ENCODE data around the gene JHY.
A peak's percentile ranks its signal among the peaks of the same experiment; 100 is the strongest.

The JHY gene

DNA sequence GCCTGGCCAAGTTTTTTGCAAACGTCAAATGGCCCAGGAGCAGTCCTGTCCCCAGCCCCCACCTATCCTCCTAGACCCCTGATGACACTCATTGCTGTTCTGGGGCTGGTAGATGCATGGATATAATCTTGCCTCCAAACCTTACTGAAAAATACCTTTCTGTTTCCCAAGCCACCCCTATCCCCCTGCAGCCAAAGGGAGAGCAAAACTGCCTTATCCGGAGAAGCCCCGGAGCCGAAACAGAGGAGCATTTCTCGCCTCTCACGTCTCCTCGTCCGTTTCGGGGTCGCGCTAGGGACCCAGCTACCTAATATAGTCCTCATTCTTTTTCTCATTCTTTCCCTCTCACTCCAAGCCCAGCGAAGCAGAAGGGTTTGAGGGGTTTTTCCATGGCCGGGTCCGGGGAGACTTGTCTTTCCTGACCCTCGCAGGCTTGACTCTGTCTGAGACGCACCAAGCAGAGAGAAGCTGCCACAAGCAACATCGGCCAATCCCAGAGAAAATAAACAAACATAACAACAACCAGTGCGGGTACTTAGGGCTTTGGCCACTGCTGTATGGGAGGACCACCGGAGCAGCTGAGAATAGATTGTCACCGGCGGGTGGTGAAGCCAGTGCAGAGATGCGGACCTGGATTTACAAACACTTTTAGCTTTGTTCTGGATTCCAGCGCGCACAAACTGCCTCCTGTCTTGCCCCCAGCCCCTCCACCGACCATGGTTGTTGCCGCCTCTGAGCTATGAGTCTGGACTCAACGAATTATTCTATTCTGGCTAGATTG lies 97.4 kb downstream of the JHY start:
- ATAC-seq (ENCODE audit: insufficient read depth, low read depth) (no peak), DNase-seq (no peak)
- TF ChIP-seq EZH2 (IDR thresholded peaks at IDR 0.05; ENCODE audit: borderline replicate concordance, low read depth, low read length, severe bottlenecking) (no peak), CTCF (IDR thresholded peaks at IDR 0.05; ENCODE audit: borderline replicate concordance, extremely low read depth, low read length, poor library complexity, severe bottlenecking) (no peak)
- peaks cover 16% of the 10 kb centered on the region for H4K20me1 ChIP-seq (ENCODE audit: insufficient read depth, low read length)
- H3K9me3 ChIP-seq (ENCODE audit: insufficient read depth, low read length, severe bottlenecking) = no peaks in the 10 kb centered on the region
- no peak overlapping the region for H3K9ac ChIP-seq (ENCODE audit: low read depth, low read length)
- no peak overlapping the region for H3K4me3 ChIP-seq (ENCODE audit: low read depth in 1 of 2, low read length in 2 of 2)
- no peak overlapping the region for H3K4me2 ChIP-seq (ENCODE audit: insufficient read depth, low read length)
- no peak overlapping the region for H3K27ac ChIP-seq (ENCODE audit: low read length)
- no peak overlapping the region for H2AFZ ChIP-seq (ENCODE audit: low read depth, low read length)
- H3K27me3 ChIP-seq (ENCODE audit: insufficient read depth, low read length, poor library complexity) = peaks cover 13% of the 10 kb centered on the region
- H3K79me2 ChIP-seq (ENCODE audit: insufficient read depth, low read length) = no peaks in the 10 kb centered on the region
- H3K4me1 ChIP-seq (ENCODE audit: insufficient read depth, low read length) = no peaks in the 10 kb centered on the region
- no peaks in the 10 kb centered on the region for H3K36me3 ChIP-seq (ENCODE audit: insufficient read depth, low read length)

DNA sequence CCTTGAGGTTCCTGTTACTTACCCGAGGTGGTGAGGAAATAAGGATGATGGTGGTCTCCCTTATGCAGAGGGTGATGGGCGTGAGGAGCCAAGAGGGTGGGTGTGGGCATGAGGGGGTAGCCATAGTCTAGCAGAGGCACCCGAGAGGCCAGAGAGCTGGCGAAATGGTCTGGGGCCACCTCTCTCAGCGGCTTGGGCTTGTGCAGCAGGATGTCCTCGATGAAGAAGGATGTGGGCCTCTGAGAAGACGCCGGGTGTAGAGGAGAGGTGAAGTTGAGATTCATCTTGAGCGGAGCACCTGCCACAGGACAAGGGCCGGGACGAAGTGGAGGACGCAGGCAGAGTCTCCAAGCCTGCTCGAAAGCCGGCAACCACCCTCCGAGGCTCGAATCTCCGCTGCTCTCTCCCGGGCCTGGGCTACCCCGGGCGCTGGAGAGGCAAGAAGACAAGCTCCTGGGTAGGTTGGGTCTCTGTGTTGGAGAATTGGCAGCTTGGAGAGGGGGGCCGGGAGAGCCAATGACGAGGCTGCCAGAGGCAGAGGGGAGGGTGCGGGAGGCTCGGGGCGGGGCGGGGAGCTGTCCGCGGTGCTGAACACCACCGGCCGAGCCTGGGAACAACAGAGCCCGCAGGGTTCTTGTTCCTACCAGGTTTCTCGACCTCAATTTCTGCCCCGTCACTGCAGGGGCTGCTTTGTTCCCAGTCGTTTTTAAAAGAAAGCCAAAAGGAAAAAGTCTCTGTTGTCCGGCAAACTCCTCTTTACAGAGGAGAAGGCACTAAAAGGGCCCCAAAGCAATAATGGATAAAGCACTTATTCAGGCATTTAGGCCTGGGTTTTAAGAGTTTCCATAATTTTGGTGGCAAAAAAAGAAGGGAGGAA lies 99.1 kb downstream of the JHY start, which contains the start of gene BSX:
BSX (minus strand) TSS at position 447 of the 877 bp plus-strand sequence; CDS start at position 284, 163 bp downstream.
- ATAC-seq (ENCODE audit: insufficient read depth, low read depth) (peak; percentile 100), DNase-seq (peak; percentile 87)
- no peak within 1 kb of the TSS for H3K4me2 ChIP-seq (ENCODE audit: insufficient read depth, low read length)
- no peak within 1 kb of the TSS for H3K27ac ChIP-seq (ENCODE audit: low read length)
- H3K4me3 ChIP-seq (ENCODE audit: low read depth in 1 of 2, low read length in 2 of 2) = no peak within 1 kb of the TSS
- peaks cover 16% of the 10 kb centered on the region for H4K20me1 ChIP-seq (ENCODE audit: insufficient read depth, low read length)
- H3K79me2 ChIP-seq (ENCODE audit: insufficient read depth, low read length) = no peaks in the 10 kb centered on the region
- H2AFZ ChIP-seq (ENCODE audit: low read depth, low read length) = no peak within 1 kb of the TSS
- H3K36me3 ChIP-seq (ENCODE audit: insufficient read depth, low read length) = no peaks in the 10 kb centered on the region
- no peak within 1 kb of the TSS for H3K9ac ChIP-seq (ENCODE audit: low read depth, low read length)
- H3K27me3 ChIP-seq (ENCODE audit: insufficient read depth, low read length, poor library complexity) = peaks cover 28% of the 10 kb centered on the region
- no peaks in the 10 kb centered on the region for H3K4me1 ChIP-seq (ENCODE audit: insufficient read depth, low read length)
- TF ChIP-seq EZH2 (IDR thresholded peaks at IDR 0.05; ENCODE audit: borderline replicate concordance, low read depth, low read length, severe bottlenecking) = no peak
- no peak for TF ChIP-seq CTCF (IDR thresholded peaks at IDR 0.05; ENCODE audit: borderline replicate concordance, extremely low read depth, low read length, poor library complexity, severe bottlenecking)
- H3K9me3 ChIP-seq (ENCODE audit: insufficient read depth, low read length, severe bottlenecking) = no peaks in the 10 kb centered on the region

GRCh38 chr11:122983438-122984185 lies 101.1 kb downstream of the JHY start:
- Histone ChIP-seq H3K4me2 (ENCODE audit: insufficient read depth, low read length) (no peak overlapping the region), H3K79me2 (ENCODE audit: insufficient read depth, low read length) (no peaks in the 10 kb centered on the region), H3K36me3 (ENCODE audit: insufficient read depth, low read length) (no peaks in the 10 kb centered on the region), H3K4me1 (ENCODE audit: insufficient read depth, low read length) (no peaks in the 10 kb centered on the region), H4K20me1 (ENCODE audit: insufficient read depth, low read length) (peaks cover 16% of the 10 kb centered on the region), H3K9me3 (ENCODE audit: insufficient read depth, low read length, severe bottlenecking) (no peaks in the 10 kb centered on the region), H2AFZ (ENCODE audit: low read depth, low read length) (no peak overlapping the region), H3K9ac (ENCODE audit: low read depth, low read length) (no peak overlapping the region), H3K27ac (ENCODE audit: low read length) (no peak overlapping the region), H3K27me3 (ENCODE audit: insufficient read depth, low read length, poor library complexity) (peaks cover 29% of the 10 kb centered on the region), H3K4me3 (ENCODE audit: low read depth in 1 of 2, low read length in 2 of 2) (no peak overlapping the region)
- no peak for TF ChIP-seq EZH2 (IDR thresholded peaks at IDR 0.05; ENCODE audit: borderline replicate concordance, low read depth, low read length, severe bottlenecking)
- TF ChIP-seq CTCF (IDR thresholded peaks at IDR 0.05; ENCODE audit: borderline replicate concordance, extremely low read depth, low read length, poor library complexity, severe bottlenecking) = no peak
- DNase-seq (no peak), ATAC-seq (ENCODE audit: insufficient read depth, low read depth) (no peak)

Data from DND-41 (cell line).